HepG2 (cell line): ENCODE results near the gene ABCB9. TPM values are rescaled to one million over a fixed set of nuclear protein-coding genes. Genes with fewer than 3 reads are reported as not detected.

ENCODE experiments used
- ARNT2 ChIP-seq: sonication (generic); formaldehyde crosslinking; IDR thresholded peaks from 2 replicates; pipeline ENCODE4 v1.8.0; 2022; ENCODE audit warnings: mild to moderate bottlenecking, low read depth, missing genetic modification reagents, moderate library complexity
- BCL6 ChIP-seq: IDR thresholded peaks from 2 replicates; pipeline ENCODE4 v1.6.1; 2016; ENCODE audit warnings: missing genetic modification reagents, missing compliant biosample characterization
- BHLHE40 ChIP-seq: IDR thresholded peaks from 2 replicates; pipeline ENCODE4 v1.6.1; 2011; ENCODE audit warnings: low read length, improper control_type of control experiment
- FLYWCH1 ChIP-seq: sonication (generic); formaldehyde crosslinking; IDR thresholded peaks from 2 replicates; pipeline ENCODE4 v1.8.1; 2023; ENCODE audit warnings: mild to moderate bottlenecking, missing genetic modification reagents
- GTF2F1 ChIP-seq: fragments of 150-350 bp; IDR thresholded peaks from 2 replicates; pipeline ENCODE4 v1.6.1; 2014; ENCODE audit warnings: low read length
- HCFC1 ChIP-seq: fragments of 150-350 bp; IDR thresholded peaks from 2 replicates; pipeline ENCODE4 v1.6.1; 2014; ENCODE audit warnings: low read depth, low read length
- HNRNPLL ChIP-seq: fragments of 200-400 bp; formaldehyde crosslinking; IDR thresholded peaks from 2 replicates; pipeline ENCODE4 v1.6.1; 2017; ENCODE audit warnings: mild to moderate bottlenecking, low read depth, low read length; ENCODE audit not compliant: poor library complexity, severe bottlenecking
- LCORL ChIP-seq, 2 experiments: fragments of 450-650 bp in 1 of 2; sonication (generic) in 1 of 2; formaldehyde crosslinking in 1 of 2; IDR thresholded peaks; 2 replicates each; pipeline versions ENCODE4 v1.5.0 to v1.6.1; 2017 to 2020; ENCODE audit warnings: antibody characterized with exemption in 1 of 2, missing genetic modification reagents in 1 of 2
- MED8 ChIP-seq: sonication (generic); formaldehyde crosslinking; IDR thresholded peaks from 2 replicates; pipeline ENCODE4 v1.8.1; 2023; ENCODE audit warnings: mild to moderate bottlenecking, missing genetic modification reagents; ENCODE audit not compliant: insufficient replicate concordance
- NCOA2 ChIP-seq: sonication (generic); formaldehyde crosslinking; IDR thresholded peaks from 2 replicates; pipeline ENCODE4 v1.8.0; 2022; ENCODE audit warnings: inconsistent platforms
- SMAD9 ChIP-seq: sonication (generic); formaldehyde crosslinking; IDR thresholded peaks from 2 replicates; pipeline ENCODE4 v1.5.1; 2020; ENCODE audit warnings: mild to moderate bottlenecking, missing genetic modification reagents
- SMARCE1 ChIP-seq: fragments of 450-650 bp; IDR thresholded peaks from 2 replicates; pipeline ENCODE4 v1.6.1; 2017; ENCODE audit warnings: borderline replicate concordance
- ZC3H13 ChIP-seq: sonication (generic); formaldehyde crosslinking; IDR thresholded peaks from 2 replicates; pipeline ENCODE4 v1.8.1; 2023; ENCODE audit warnings: mild to moderate bottlenecking, missing genetic modification reagents, moderate library complexity
- ZFP82 ChIP-seq: sonication (generic); formaldehyde crosslinking; IDR thresholded peaks from 2 replicates; pipeline ENCODE4 v1.5.1; 2020; ENCODE audit warnings: mild to moderate bottlenecking, missing genetic modification reagents, borderline replicate concordance
- ZFP90 ChIP-seq: sonication (generic); formaldehyde crosslinking; IDR thresholded peaks from 2 replicates; pipeline ENCODE4 v1.8.0; 2022; ENCODE audit warnings: missing genetic modification reagents, mild to moderate bottlenecking, inconsistent platforms, borderline replicate concordance
- ZNF646 ChIP-seq: sonication (generic); formaldehyde crosslinking; IDR thresholded peaks from 2 replicates; pipeline ENCODE4 v1.9.0; 2021; ENCODE audit warnings: mild to moderate bottlenecking, missing genetic modification reagents
- ZNF749 ChIP-seq: sonication (generic); formaldehyde crosslinking; IDR thresholded peaks from 2 replicates; pipeline ENCODE4 v1.8.0; 2022; ENCODE audit warnings: mild to moderate bottlenecking, missing genetic modification reagents, moderate library complexity, borderline replicate concordance
- ZNF781 ChIP-seq: sonication (generic); formaldehyde crosslinking; IDR thresholded peaks from 2 replicates; pipeline ENCODE4 v1.5.1; 2020; ENCODE audit warnings: borderline replicate concordance, mild to moderate bottlenecking, missing genetic modification reagents; ENCODE audit errors: not compliant biosample characterization
- polyA plus RNA-seq, 8 experiments: library from polyadenylated mRNA; depleted of rRNA in 3 of 8; stranded (reverse) in 7 of 8; unstranded in 1 of 8; fragments of >200 nt; fragmentation: Illumina TruSeq in 4 of 8; extraction: Trizol in 4 of 8; gene quantifications; 2 replicates each; pipeline versions ENCODE4 v1.2.1 to v1.2.3, GENCODE V29; 2011 to 2016; ENCODE audit warnings: low read depth in 4 of 8, missing spikeins in 1 of 8, mixed read lengths in 1 of 8; ENCODE audit not compliant: insufficient read depth in 1 of 8
- total RNA-seq, 5 experiments: library from RNA; depleted of rRNA; stranded (reverse); fragments of >200 nt; fragmentation: Illumina TruSeq; extraction: Trizol; gene quantifications; 2 replicates each; pipeline ENCODE4 v1.2.3, GENCODE V29; 2016; ENCODE audit warnings: low read depth in 1 of 5
- TF ChIP-seq, protein P1 (sequence below): IDR thresholded peaks from 2 replicates; pipeline ENCODE4 v1.6.1; 2016; ENCODE audit warnings: low read depth, borderline replicate concordance
- TF ChIP-seq, protein P2 (sequence below): sonication (generic); IDR thresholded peaks from 2 replicates; pipeline ENCODE4 v1.6.1; 2016; ENCODE audit warnings: low read depth, borderline replicate concordance

The ABCB9 gene
- total and polyA plus RNA-seq, 2 of the 13 experiments (the other 11 are each of a cell fraction or from before 2014, with no cell fraction given): 5.1 to 6.0 TPM

- TF ChIP-seq ZNF646 (CRISPR knock-in tag): no peak
- TF ChIP-seq ZC3H13 (CRISPR knock-in tag): no peak; the same call in 1 of the 2 replicates
- TF ChIP-seq, protein P1, sequence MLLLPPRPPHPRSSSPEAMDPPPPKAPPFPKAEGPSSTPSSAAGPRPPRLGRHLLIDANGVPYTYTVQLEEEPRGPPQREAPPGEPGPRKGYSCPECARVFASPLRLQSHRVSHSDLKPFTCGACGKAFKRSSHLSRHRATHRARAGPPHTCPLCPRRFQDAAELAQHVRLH (CRISPR knock-in tag): peak; percentile 82; the same call in 1 of the 2 replicates
- TF ChIP-seq HCFC1: no peak
- TF ChIP-seq, protein P2, sequence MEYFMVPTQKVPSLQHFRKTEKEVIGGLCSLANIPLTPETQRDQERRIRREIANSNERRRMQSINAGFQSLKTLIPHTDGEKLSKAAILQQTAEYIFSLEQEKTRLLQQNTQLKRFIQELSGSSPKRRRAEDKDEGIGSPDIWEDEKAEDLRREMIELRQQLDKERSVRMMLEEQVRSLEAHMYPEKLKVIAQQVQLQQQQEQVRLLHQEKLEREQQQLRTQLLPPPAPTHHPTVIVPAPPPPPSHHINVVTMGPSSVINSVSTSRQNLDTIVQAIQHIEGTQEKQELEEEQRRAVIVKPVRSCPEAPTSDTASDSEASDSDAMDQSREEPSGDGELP: no peak
- no peak for TF ChIP-seq SMARCE1
- TF ChIP-seq ZFP82 (CRISPR knock-in tag): no peak
- no peak for TF ChIP-seq LCORL (IDR thresholded peaks at IDR 0.05)
- TF ChIP-seq LCORL (CRISPR knock-in tag; IDR thresholded peaks at IDR 0.05): peak; percentile 80; the same call in 1 of the 2 replicates
- no peak for TF ChIP-seq MED8 (CRISPR knock-in tag)
- TF ChIP-seq GTF2F1: no peak
- peak; percentile 38; the same call in 1 of the 2 replicates for TF ChIP-seq BHLHE40
- no peak for TF ChIP-seq ZNF781
- peak; percentile 90; the same call in 1 of the 2 replicates for TF ChIP-seq ZFP90 (CRISPR knock-in tag)
- no peak for TF ChIP-seq ARNT2 (CRISPR knock-in tag)
- peak; percentile 39; the same call in 1 of the 2 replicates for TF ChIP-seq ZNF749 (CRISPR knock-in tag)
- TF ChIP-seq SMAD9 (CRISPR knock-in tag): no peak
- TF ChIP-seq HNRNPLL: peak; percentile 31
- 0 out of 2 replicates have a peak, but pooled peaks have one; percentile 34 for TF ChIP-seq FLYWCH1 (CRISPR knock-in tag)
- peak; percentile 62 for TF ChIP-seq BCL6
- TF ChIP-seq NCOA2 (CRISPR knock-in tag): peak; percentile 71
Observed at GRCh38 chr12:122984612-122985337, 18.5 kb upstream of the ABCB9 start (continued).
